ENCODE measurements around the gene NDUFS8.

NDUFS8 gene

GRCh38 chr11:68038226-68038717 lies 7.8 kb downstream of the NDUFS8 start:
- FAIRE-seq, result no peak

GRCh38 chr11:68038718-68039525 lies 8.4 kb downstream of the NDUFS8 start, which contains the start of gene TCIRG1:
Gene TCIRG1, plus strand, starts transcription at chr11:68039025. Its CDS starts 2,247 bp downstream, at chr11:68041272.
- FAIRE-seq, result no peak

GRCh38 chr11:68039526-68040086 lies 9.1 kb downstream of the NDUFS8 start:
- FAIRE-seq, result no peak

- FAIRE-seq, result no peak
Observed at GRCh38 chr11:68040101-68040956, 9.8 kb downstream of the NDUFS8 start.

GRCh38 chr11:68040957-68041591 lies 10.6 kb downstream of the NDUFS8 start:
- no peak for FAIRE-seq

- no peak for FAIRE-seq
Observed at GRCh38 chr11:68041617-68042218, 11.2 kb downstream of the NDUFS8 start.

- no peak for FAIRE-seq
Observed at GRCh38 chr11:68042219-68043028, 11.9 kb downstream of the NDUFS8 start.

- FAIRE-seq, result no peak
Observed at GRCh38 chr11:68043029-68043348, 12.5 kb downstream of the NDUFS8 start.

- no peak for FAIRE-seq
Observed at GRCh38 chr11:68043349-68044144, 13.1 kb downstream of the NDUFS8 start.

GRCh38 chr11:68044145-68044813 lies 13.8 kb downstream of the NDUFS8 start:
- no peak for FAIRE-seq

- no peak for FAIRE-seq
Observed at GRCh38 chr11:68044898-68045351, 14.4 kb downstream of the NDUFS8 start.

GRCh38 chr11:68047437-68048290 lies 17.2 kb downstream of the NDUFS8 start:
- FAIRE-seq, result no peak

- no peak for FAIRE-seq
Observed at GRCh38 chr11:68048681-68049508, 18.4 kb downstream of the NDUFS8 start.

GRCh38 chr11:68049509-68050370 lies 19.3 kb downstream of the NDUFS8 start:
- no peak for FAIRE-seq

- no peak for FAIRE-seq
Observed at GRCh38 chr11:68050371-68050841, 19.9 kb downstream of the NDUFS8 start.

- no peak for FAIRE-seq
Observed at GRCh38 chr11:68051191-68052136, 21.0 kb downstream of the NDUFS8 start.
